H1 (cell line): Measurements from ENCODE around the gene ATP11A. TPM values are rescaled to one million over a fixed set of nuclear protein-coding genes. Genes with fewer than 3 reads are reported as not detected.

Experiments
- CTCF ChIA-PET: fragments of 300-600 bp; sonication (Branson Sonifier 250); formaldehyde crosslinking; loops from one replicate; lab custom pipeline; 2021; ENCODE audit not compliant: partially characterized antibody; lab: Charles Lee
- POLR2A ChIA-PET: fragments of 300-600 bp; sonication (Branson Sonifier 250); formaldehyde crosslinking; loops from one replicate; lab custom pipeline; 2021; ENCODE audit warnings: inconsistent platforms; ENCODE audit not compliant: partially characterized antibody; lab: Charles Lee
- DNase-seq, 2 experiments: peaks; one replicate each; pipeline versions ENCODE4 v3.0.0 to v3.0.0-alpha.2; 2010 to 2022; ENCODE audit warnings: low spot score in 2 of 2, low read depth in 1 of 2, mixed read lengths in 1 of 2
- FAIRE-seq: peaks from 2 replicates; lab custom pipeline; 2011; peaks lifted over from hg19 to GRCh38; lab: Jason Lieb, UNC
- H2AFZ ChIP-seq: 2 replicates; pipeline ENCODE4 v1.8.1; 2012; ENCODE audit warnings: low read length, inconsistent platforms
- H2AK5ac ChIP-seq: 2 replicates; pipeline ENCODE4 v1.6.1; 2013; ENCODE audit warnings: low read depth, low read length
- H2BK120ac ChIP-seq: replicated peaks from 2 replicates; pipeline ENCODE3; 2013; ENCODE audit warnings: low read depth, low read length, inconsistent platforms
- H2BK12ac ChIP-seq: 2 replicates; pipeline ENCODE4 v1.6.1; 2013; ENCODE audit warnings: low read depth, low read length
- H2BK15ac ChIP-seq: 2 replicates; pipeline ENCODE4 v1.6.1; 2013; ENCODE audit warnings: low read length
- H2BK20ac ChIP-seq: 2 replicates; pipeline ENCODE4 v1.6.1; 2013; ENCODE audit warnings: low read length
- H2BK5ac ChIP-seq: 2 replicates; pipeline ENCODE4 v1.6.1; 2013; ENCODE audit warnings: low read depth, low read length
- H3K14ac ChIP-seq: 2 replicates; pipeline ENCODE4 v1.6.1; 2013; ENCODE audit warnings: inconsistent platforms; ENCODE audit not compliant: insufficient read length
- H3K18ac ChIP-seq: 2 replicates; pipeline ENCODE4 v1.6.1; 2013; ENCODE audit warnings: low read length; ENCODE audit errors: extremely low read depth
- H3K23ac ChIP-seq: 2 replicates; pipeline ENCODE4 v1.6.1; 2013; ENCODE audit warnings: inconsistent platforms; ENCODE audit not compliant: insufficient read length
- H3K23me2 ChIP-seq: 2 replicates; pipeline ENCODE4 v1.6.1; 2013; ENCODE audit warnings: low read depth, low read length
- H3K27ac ChIP-seq: 2 replicates; pipeline ENCODE4 v1.6.1; 2011; ENCODE audit warnings: low read depth, low read length, inconsistent platforms
- H3K27me3 ChIP-seq, 4 experiments: replicated peaks in 1 of 4; 1 replicate in 1 of 4; 2 replicates in 3 of 4; pipeline versions ENCODE4 v1.6.1 to v1.8.1; 2011 to 2013; ENCODE audit warnings: low read length in 3 of 4, mild to moderate bottlenecking in 3 of 4, inconsistent platforms in 2 of 4, mixed read lengths in 2 of 4, moderate library complexity in 1 of 4; ENCODE audit not compliant: control insufficient read depth in 3 of 4, insufficient read depth in 3 of 4; ENCODE audit errors: extremely low read depth in 1 of 4
- H3K36me3 ChIP-seq, 4 experiments: 2 replicates each; pipeline versions ENCODE4 v1.6.1 to v1.8.1; 2011 to 2013; ENCODE audit warnings: mild to moderate bottlenecking in 4 of 4, low read length in 3 of 4, moderate library complexity in 2 of 4, control low read depth in 1 of 4, inconsistent platforms in 1 of 4; ENCODE audit not compliant: insufficient read depth in 4 of 4, control insufficient read depth in 2 of 4
- H3K4ac ChIP-seq: replicated peaks from 2 replicates; pipeline ENCODE3; 2013; ENCODE audit warnings: low read length, low read depth, mixed read lengths, inconsistent platforms; ENCODE audit not compliant: insufficient read length
- H3K4me1 ChIP-seq, 4 experiments: replicated peaks in 1 of 4; 1 replicate in 1 of 4; 2 replicates in 3 of 4; pipeline versions ENCODE4 v1.6.1 to v1.8.1; 2011 to 2013; ENCODE audit warnings: low read length in 3 of 4, inconsistent platforms in 2 of 4, mixed read lengths in 1 of 4; ENCODE audit not compliant: insufficient read depth in 4 of 4, control insufficient read depth in 3 of 4
- H3K4me2 ChIP-seq, 2 experiments: 2 replicates each; pipeline versions ENCODE4 v1.6.1 to v1.8.1; 2011 to 2013; ENCODE audit warnings: low read depth in 2 of 2, low read length in 2 of 2, control low read depth in 1 of 2, inconsistent platforms in 1 of 2, mild to moderate bottlenecking in 1 of 2; ENCODE audit not compliant: insufficient read depth in 1 of 2
- H3K4me3 ChIP-seq, 4 experiments: fragments of 200-600, 300-600 bp in 1 of 4; sonication (generic), shearing (Covaris generic), sonication (Bioruptor Twin) in 1 of 4; 2 replicates each; pipeline versions ENCODE4 v1.5.1 to v1.8.1; 2011 to 2016; ENCODE audit warnings: low read length in 4 of 4, low read depth in 3 of 4, control low read depth in 2 of 4, inconsistent platforms in 2 of 4, mild to moderate bottlenecking in 2 of 4, mixed read lengths in 1 of 4, moderate library complexity in 1 of 4; ENCODE audit not compliant: insufficient read depth in 2 of 4; ENCODE audit errors: extremely low read depth in 1 of 4
- H3K56ac ChIP-seq: replicated peaks from 2 replicates; pipeline ENCODE3; 2013; ENCODE audit warnings: low read depth, mild to moderate bottlenecking, mixed read lengths, low read length, inconsistent platforms; ENCODE audit not compliant: insufficient read length
- H3K79me1 ChIP-seq: 2 replicates; pipeline ENCODE4 v1.6.1; 2013; ENCODE audit warnings: low read depth, low read length, control low read depth
- H3K79me2 ChIP-seq, 2 experiments: 2 replicates each; pipeline versions ENCODE4 v1.6.1 to v1.8.1; 2012 to 2013; ENCODE audit warnings: low read length in 2 of 2, mild to moderate bottlenecking in 2 of 2, inconsistent platforms in 1 of 2; ENCODE audit not compliant: insufficient read depth in 2 of 2, control insufficient read depth in 1 of 2
- H3K9ac ChIP-seq, 4 experiments: replicated peaks in 1 of 4; 1 replicate in 1 of 4; 2 replicates in 3 of 4; pipeline versions ENCODE4 v1.6.1 to v1.8.1; 2011 to 2013; ENCODE audit warnings: low read depth in 3 of 4, low read length in 3 of 4, control low read depth in 2 of 4, mild to moderate bottlenecking in 2 of 4, moderate library complexity in 2 of 4, inconsistent platforms in 1 of 4; ENCODE audit errors: extremely low read depth in 1 of 4
- H3K9me3 ChIP-seq, 2 experiments: 2 replicates each; pipeline versions ENCODE4 v1.6.1 to v1.8.1; 2012 to 2013; ENCODE audit warnings: mild to moderate bottlenecking in 2 of 2, moderate library complexity in 2 of 2, control low read depth in 1 of 2, inconsistent platforms in 1 of 2, low read depth in 1 of 2, low read length in 1 of 2, mixed read lengths in 1 of 2; ENCODE audit not compliant: insufficient read depth in 2 of 2
- H4K20me1 ChIP-seq, 2 experiments: replicated peaks in 1 of 2; 2 replicates each; pipeline versions ENCODE3 to v1.8.1; 2011 to 2013; ENCODE audit warnings: inconsistent platforms in 2 of 2, low read length in 2 of 2, mild to moderate bottlenecking in 1 of 2; ENCODE audit not compliant: insufficient read depth in 2 of 2, control insufficient read depth in 1 of 2
- H4K5ac ChIP-seq: 2 replicates; pipeline ENCODE4 v1.6.1; 2013; ENCODE audit warnings: low read length, low read depth, mixed read lengths, inconsistent platforms; ENCODE audit not compliant: insufficient read length
- H4K8ac ChIP-seq: 2 replicates; pipeline ENCODE4 v1.8.0; 2013; ENCODE audit warnings: mild to moderate bottlenecking, moderate library complexity, low read length, inconsistent platforms; ENCODE audit not compliant: insufficient read depth; ENCODE audit errors: extremely low read depth
- H4K91ac ChIP-seq: replicated peaks from 2 replicates; pipeline ENCODE3; 2013; ENCODE audit warnings: low read length, mixed read lengths, inconsistent platforms; ENCODE audit not compliant: insufficient read length
- ATF2 ChIP-seq: IDR thresholded peaks from 2 replicates; pipeline ENCODE4 v1.6.1; 2012; ENCODE audit warnings: low read length, inconsistent platforms
- GABPA ChIP-seq: IDR thresholded peaks from 2 replicates; pipeline ENCODE4 v1.6.1; 2011; ENCODE audit warnings: mild to moderate bottlenecking, low read length, moderate library complexity, borderline replicate concordance; ENCODE audit not compliant: insufficient read depth
- RBBP5 ChIP-seq: IDR thresholded peaks from 2 replicates; pipeline ENCODE4 v1.7.1; 2012; ENCODE audit warnings: low read depth, mild to moderate bottlenecking, inconsistent platforms, low read length, moderate library complexity, borderline replicate concordance
- TEAD4 ChIP-seq: IDR thresholded peaks from 2 replicates; pipeline ENCODE4 v1.6.1; 2012; ENCODE audit warnings: low read depth, low read length, inconsistent platforms, mixed read lengths
- WGBS, 2 experiments: shearing (Covaris generic) in 1 of 2; methylation state at CpG; one replicate each; pipeline versions ENCODE4 v1.1.6 to v1.1.7; 2013 to 2015; ENCODE audit warnings: low lambda C conversion rate in 2 of 2, mixed read lengths in 2 of 2, inconsistent platforms in 1 of 2, low coverage in 1 of 2, missing lambda C conversion rate in 1 of 2; ENCODE audit not compliant: insufficient replicate concordance in 2 of 2, insufficient coverage in 1 of 2, insufficient read length in 1 of 2; ENCODE audit errors: extremely low coverage in 1 of 2, missing lambda C conversion rate in 1 of 2; 5-methylcytosine and 5-hydroxymethylcytosine counted together
- polyA plus RNA-seq, 7 experiments: library from polyadenylated mRNA; depleted of rRNA in 3 of 7; stranded (reverse) in 5 of 7; unstranded in 2 of 7; fragments of >200 nt in 5 of 7; fragments of 200-250 nt in 2 of 7; gene quantifications; 1 replicate in 5 of 7; 2 replicates in 1 of 7; 4 replicates in 1 of 7; pipeline versions ENCODE4 v1.2.1 to v1.2.3, GENCODE V29; 2011 to 2013; ENCODE audit warnings: missing spikeins in 2 of 7, mixed read lengths in 2 of 7
- total RNA-seq: library from RNA; stranded (reverse); fragmentation: NEBNext Ultra II Directional; extraction: Animal tissue kit (Norgen Biotek cat#: 25700); gene quantifications from 2 replicates; pipeline ENCODE4 v1.2.1, GENCODE V29; 2021

Gene ATP11A
- total and polyA plus RNA-seq, 2 of the 8 experiments (the other 6 are each of a cell fraction or from before 2014, with no cell fraction given): 28.8 to 72.9 TPM

GRCh38 chr13:112826565-112826964, 136.7 kb downstream of the ATP11A start:
- Histone ChIP-seq H3K18ac (no peak overlapping the region), H3K79me2 (no peaks in the 10 kb centered on the region), H2BK12ac (no peak overlapping the region), H3K56ac (no peak overlapping the region), H3K79me1 (no peaks in the 10 kb centered on the region; the same call in 1 of the 2 replicates), H3K9ac (no peak overlapping the region), H3K4ac (no peak overlapping the region), H3K36me3 (peaks cover 3 to 36% (median 33%) of the 10 kb centered on the region in 4 experiments), H3K14ac (no peak overlapping the region), H3K23me2 (no peaks in the 10 kb centered on the region), H2BK20ac (no peak overlapping the region), H2BK120ac (no peak overlapping the region), H4K8ac (no peak overlapping the region), H3K4me1 (no peaks in the 10 kb centered on the region), H2BK5ac (no peak overlapping the region), H3K4me3 (no peak overlapping the region), H3K27me3 (no peaks in the 10 kb centered on the region), H4K20me1 (peaks cover 0 to under 1% of the 10 kb centered on the region in 2 experiments), H4K91ac (no peak overlapping the region), H3K9me3 (no peaks in the 10 kb centered on the region), H2AK5ac (no peak overlapping the region), H3K23ac (no peak overlapping the region), H2AFZ (no peak overlapping the region), H3K4me2 (no peak overlapping the region), H3K27ac (no peak overlapping the region), H2BK15ac (no peak overlapping the region), H4K5ac (no peak overlapping the region)
- no peak for TF ChIP-seq RBBP5
- no peak for TF ChIP-seq TEAD4
- TF ChIP-seq GABPA: no peak
- no peak for TF ChIP-seq ATF2
- FAIRE-seq: no peak
- CTCF ChIA-PET: interaction anchor here (1.2 to 1.7 kb wide), 2 partner anchors 10 to 187 kb away, joined by 5 read pairs; no protein-coding TSS in a partner anchor
- POLR2A ChIA-PET: no interaction called here
- 93% methylated on average over 14 of the region's 14 CpGs; no CpG with 5 or more reads in 1 of the 2 experiments for WGBS, 2 experiments
- DNase-seq: no peak
